CD8-positive, alpha-beta memory T cell (primary cell): ENCODE data around the gene TEX11. TPM values are rescaled to one million over a fixed set of nuclear protein-coding genes. Genes with fewer than 3 reads are reported as not detected.
"Not testable (repeated sequence)": the region's sequence is repeated elsewhere in the genome, so short reads cannot be mapped to it uniquely, and the experiment has no call there.

Experiments used
- CTCF ChIA-PET: fragments of 350-600 bp; sonication (Branson Sonifier 250); formaldehyde crosslinking; loops from one replicate; lab custom pipeline; 2021; ENCODE audit warnings: antibody characterized with exemption; lab: Charles Lee
- POLR2A ChIA-PET: fragments of 350-600 bp; sonication (Branson Sonifier 250); formaldehyde crosslinking; loops from one replicate; lab custom pipeline; 2021; ENCODE audit warnings: antibody characterized with exemption; lab: Charles Lee
- DNase-seq, 5 donors: peaks; one replicate each; pipeline versions ENCODE4 v3.0.0 to v3.0.0-alpha.2; 2020 to 2022; ENCODE audit warnings: mixed read lengths in 1 of 5
- H3K27ac ChIP-seq: one replicate; pipeline ENCODE4 v1.7.0; 2013; ENCODE audit warnings: low read depth, mild to moderate bottlenecking, low read length, moderate library complexity
- H3K27me3 ChIP-seq: 2 replicates; pipeline ENCODE4 v1.7.0; 2013; ENCODE audit warnings: low read length, mild to moderate bottlenecking; ENCODE audit not compliant: insufficient read depth, poor library complexity, severe bottlenecking
- H3K36me3 ChIP-seq: 2 replicates; pipeline ENCODE4 v1.7.0; 2013; ENCODE audit warnings: mild to moderate bottlenecking, low read length, moderate library complexity; ENCODE audit not compliant: insufficient read depth
- H3K4me1 ChIP-seq: 2 replicates; pipeline ENCODE4 v1.7.0; 2013; ENCODE audit warnings: mild to moderate bottlenecking, low read length, moderate library complexity; ENCODE audit not compliant: insufficient read depth
- H3K4me3 ChIP-seq: 2 replicates; pipeline ENCODE4 v1.7.0; 2013; ENCODE audit warnings: mild to moderate bottlenecking, low read length
- H3K9me3 ChIP-seq: 2 replicates; pipeline ENCODE4 v1.7.0; 2013; ENCODE audit warnings: mild to moderate bottlenecking, low read length
- H3K27ac Mint-ChIP-seq, 8 donors: one replicate each; pipeline ENCODE4 v1.8.0; 2020 to 2021; ENCODE audit warnings: mixed read lengths in 8 of 8, mild to moderate bottlenecking in 6 of 8, inconsistent platforms in 3 of 8, moderate library complexity in 3 of 8
- H3K27me3 Mint-ChIP-seq, 2 donors: one replicate each; pipeline ENCODE4 v1.8.0; 2020 to 2021; ENCODE audit warnings: mixed read lengths in 2 of 2, mild to moderate bottlenecking in 1 of 2, moderate library complexity in 1 of 2
- H3K36me3 Mint-ChIP-seq, 3 donors: one replicate each; pipeline ENCODE4 v1.8.0; 2020 to 2021; ENCODE audit warnings: mixed read lengths in 3 of 3, inconsistent platforms in 1 of 3, mild to moderate bottlenecking in 1 of 3
- H3K4me1 Mint-ChIP-seq, 3 donors: one replicate each; pipeline ENCODE4 v1.8.0; 2020 to 2021; ENCODE audit warnings: mixed read lengths in 3 of 3, inconsistent platforms in 1 of 3, mild to moderate bottlenecking in 1 of 3
- H3K4me3 Mint-ChIP-seq, 7 donors: one replicate each; pipeline ENCODE4 v1.8.0; 2020 to 2021; ENCODE audit warnings: mixed read lengths in 7 of 7, mild to moderate bottlenecking in 6 of 7, moderate library complexity in 4 of 7, inconsistent platforms in 2 of 7
- H3K9me3 Mint-ChIP-seq, 5 donors: one replicate each; pipeline ENCODE4 v1.8.0; 2020 to 2022; ENCODE audit warnings: mixed read lengths in 5 of 5, mild to moderate bottlenecking in 3 of 5, moderate library complexity in 2 of 5, inconsistent platforms in 1 of 5
- polyA plus RNA-seq: library from polyadenylated mRNA; unstranded; fragments of 300-500 nt; fragmentation: Illumina TruSeq; gene quantifications from one replicate; pipeline ENCODE4 v1.2.3, GENCODE V29; 2021
- total RNA-seq, 2 experiments: library from RNA; stranded (reverse); gene quantifications; one replicate each; pipeline ENCODE4 v1.2.3, GENCODE V29; 2021

Gene TEX11
- total and polyA plus RNA-seq, 3 experiments from 2014 or later = not detected

DNA sequence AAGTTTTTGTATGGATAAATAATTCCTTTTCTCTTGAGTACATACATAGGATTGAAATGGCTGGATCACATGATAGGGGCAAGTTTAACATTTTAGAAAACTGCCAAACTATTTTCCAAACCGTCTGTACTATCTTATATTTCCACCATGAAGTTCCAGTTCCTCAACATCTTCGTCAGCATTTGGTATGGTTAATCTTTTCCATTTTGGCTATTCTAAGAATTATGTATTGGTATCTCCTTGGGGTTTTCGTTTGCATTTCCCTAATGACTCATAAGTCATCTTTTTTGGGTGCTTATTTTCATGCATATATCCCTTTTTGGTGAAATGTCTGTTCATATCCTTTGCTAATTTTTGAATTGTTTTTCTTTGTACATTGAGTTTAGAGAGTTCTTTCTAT lies 236.2 kb downstream of the TEX11 start:
- H3K27me3 ChIP-seq = no peaks in the 10 kb centered on the region
- H3K27me3 Mint-ChIP-seq = no peaks in the 10 kb centered on the region
- no peaks in the 10 kb centered on the region for H3K36me3 Mint-ChIP-seq
- no peak overlapping the region for H3K4me3 Mint-ChIP-seq
- peaks cover 0 to 3% (median 0%) of the 10 kb centered on the region in 5 donors for H3K9me3 Mint-ChIP-seq
- ChIA-PET CTCF (no interaction called here), POLR2A (no interaction called here)
- H3K4me1 ChIP-seq = no peaks in the 10 kb centered on the region
- H3K27ac ChIP-seq = no peak overlapping the region
- no peak for DNase-seq
- H3K4me3 ChIP-seq = no peak overlapping the region
- H3K9me3 ChIP-seq = no peaks in the 10 kb centered on the region
- H3K36me3 ChIP-seq = no peaks in the 10 kb centered on the region
- H3K4me1 Mint-ChIP-seq = no peaks in the 10 kb centered on the region
- H3K27ac Mint-ChIP-seq = no peak overlapping the region

DNA sequence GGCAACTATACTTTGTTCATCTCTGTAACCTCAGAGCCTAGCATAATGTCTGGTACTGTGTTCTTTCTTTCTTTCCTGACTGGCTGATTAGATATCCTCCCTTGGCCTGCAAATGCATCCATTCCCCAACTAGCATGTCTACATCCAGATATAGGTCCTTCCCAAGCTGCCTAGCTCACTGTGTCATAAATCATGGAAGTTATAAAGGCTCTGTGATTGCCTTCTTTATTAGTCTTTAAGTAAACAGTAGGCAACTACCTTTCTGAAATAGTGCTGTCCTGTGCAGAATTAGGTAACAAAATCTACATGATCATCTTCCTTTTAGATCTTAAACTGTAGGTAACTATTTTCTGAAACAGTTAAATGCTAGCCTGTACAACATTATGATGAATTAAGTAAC lies 239.4 kb downstream of the TEX11 start:
- Mint-ChIP-seq H3K4me1 (no peaks in the 10 kb centered on the region), H3K9me3 (no peaks in the 10 kb centered on the region), H3K4me3 (no peak overlapping the region), H3K27me3 (no peaks in the 10 kb centered on the region), H3K27ac (no peak overlapping the region), H3K36me3 (no peaks in the 10 kb centered on the region)
- Histone ChIP-seq H3K27ac (no peak overlapping the region), H3K4me3 (no peak overlapping the region), H3K36me3 (no peaks in the 10 kb centered on the region), H3K9me3 (no peaks in the 10 kb centered on the region), H3K4me1 (no peaks in the 10 kb centered on the region), H3K27me3 (no peaks in the 10 kb centered on the region)
- ChIA-PET CTCF (no interaction called here), POLR2A (no interaction called here)
- DNase-seq = no peak

DNA sequence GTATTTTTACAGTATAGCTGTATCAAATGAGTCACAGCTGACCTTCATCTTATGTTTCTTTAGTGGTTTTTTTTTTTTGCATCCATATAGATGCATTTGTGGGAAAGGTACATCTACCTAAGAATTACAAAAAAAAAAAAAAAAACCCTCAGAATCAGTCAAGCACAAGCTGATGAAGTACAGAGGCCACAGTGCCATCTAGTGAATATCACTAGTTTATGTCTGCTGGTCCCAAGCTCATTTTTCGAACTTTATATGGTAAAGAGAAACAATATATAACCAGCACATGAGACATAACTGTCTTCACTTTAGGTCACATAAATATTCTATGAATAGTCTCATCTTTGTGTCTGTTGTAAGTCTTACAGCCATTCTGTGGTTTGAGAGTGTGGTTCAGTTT lies 243.8 kb downstream of the TEX11 start:
- CTCF ChIA-PET = interaction anchor here (0.8 to 0.9 kb wide), 2 partner anchors 220 to 231 kb away, joined by 3 to 4 read pairs; partner anchors contain the start of gene DLG3
- no peaks in the 10 kb centered on the region for H3K36me3 Mint-ChIP-seq

DNA sequence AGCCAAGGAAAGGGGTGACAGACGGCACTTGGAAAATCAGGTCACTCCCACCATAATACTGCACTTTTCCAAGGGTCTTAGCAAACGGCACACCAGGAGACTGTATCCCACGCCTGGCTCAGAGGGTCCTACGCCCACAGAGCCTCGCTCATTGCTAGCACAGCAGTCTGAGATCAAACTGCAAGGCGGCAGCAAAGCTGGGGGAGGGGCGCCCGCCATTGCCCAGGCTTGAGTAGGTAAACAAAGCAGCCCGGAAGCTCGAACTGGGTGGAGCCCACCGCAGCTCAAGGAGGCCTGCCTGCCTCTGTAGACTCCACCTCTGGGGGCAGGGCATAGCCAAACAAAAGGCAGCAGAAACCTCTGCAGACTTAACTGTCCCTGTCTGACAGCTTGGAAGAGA lies 247.4 kb downstream of the TEX11 start:
- H3K9me3 ChIP-seq, CTCF ChIA-PET, H3K27me3 ChIP-seq, H3K36me3 ChIP-seq, H3K27ac ChIP-seq, H3K4me1 Mint-ChIP-seq, H3K27me3 Mint-ChIP-seq, H3K4me3 Mint-ChIP-seq, DNase-seq, POLR2A ChIA-PET, H3K4me3 ChIP-seq, H3K36me3 Mint-ChIP-seq, H3K4me1 ChIP-seq, H3K9me3 Mint-ChIP-seq: not testable (repeated sequence)
- peak overlapping the region in 1 of 8 donors; percentile 17 for H3K27ac Mint-ChIP-seq

More for the DNA sequence above, 243.8 kb downstream of the TEX11 start:
- H3K36me3 ChIP-seq = no peaks in the 10 kb centered on the region
- POLR2A ChIA-PET = no interaction called here
- H3K4me3 ChIP-seq = no peak overlapping the region
- H3K4me1 Mint-ChIP-seq = no peaks in the 10 kb centered on the region
- no peak overlapping the region for H3K27ac ChIP-seq
- no peaks in the 10 kb centered on the region for H3K9me3 Mint-ChIP-seq
- H3K27ac Mint-ChIP-seq = no peak overlapping the region
- H3K4me1 ChIP-seq = no peaks in the 10 kb centered on the region
- H3K4me3 Mint-ChIP-seq = no peak overlapping the region
- no peaks in the 10 kb centered on the region for H3K27me3 ChIP-seq
- no peaks in the 10 kb centered on the region for H3K27me3 Mint-ChIP-seq
- DNase-seq = no peak
- no peaks in the 10 kb centered on the region for H3K9me3 ChIP-seq

DNA sequence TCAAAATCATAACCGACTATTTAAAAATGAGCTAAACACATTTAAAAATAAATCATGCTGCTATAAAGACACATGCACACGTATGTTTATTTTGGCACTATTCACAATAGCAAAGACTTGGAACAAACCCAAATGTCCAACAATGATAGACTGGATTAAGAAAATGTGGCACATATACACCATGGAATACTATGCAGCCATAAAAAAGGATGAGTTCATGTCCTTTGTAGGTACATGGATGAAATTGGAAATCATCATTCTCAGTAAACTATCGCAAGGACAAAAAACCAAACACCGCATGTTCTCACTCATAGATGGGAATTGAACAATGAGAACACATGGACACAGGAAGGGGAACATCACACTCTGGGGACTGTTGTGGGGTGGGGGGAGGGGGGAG lies 251.0 kb downstream of the TEX11 start:
- H3K4me1 ChIP-seq, H3K9me3 ChIP-seq, H3K27ac ChIP-seq, H3K27me3 Mint-ChIP-seq, H3K27me3 ChIP-seq, H3K4me3 ChIP-seq, H3K36me3 ChIP-seq, H3K4me3 Mint-ChIP-seq, DNase-seq, H3K27ac Mint-ChIP-seq, POLR2A ChIA-PET, CTCF ChIA-PET, H3K9me3 Mint-ChIP-seq, H3K36me3 Mint-ChIP-seq, H3K4me1 Mint-ChIP-seq: not testable (repeated sequence)

DNA sequence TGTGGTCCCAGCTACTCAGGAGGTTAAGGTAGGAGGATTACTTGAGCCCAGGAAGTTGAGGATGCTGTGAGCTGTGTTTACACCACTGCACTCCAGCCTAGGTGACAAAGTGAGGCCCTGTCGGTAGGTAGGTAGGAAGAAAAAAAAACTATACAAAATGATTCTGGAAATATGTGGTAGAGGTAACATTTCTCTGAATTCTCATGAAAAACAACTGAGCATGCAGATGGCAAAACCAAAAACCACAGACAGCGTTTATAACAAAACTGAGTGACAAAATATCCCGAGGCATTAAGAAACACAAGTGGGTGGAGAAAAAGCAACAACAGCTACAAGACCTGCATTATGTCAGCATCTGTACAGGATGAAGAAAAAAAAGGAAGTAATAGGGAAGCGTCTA lies 252.2 kb downstream of the TEX11 start:
- Histone ChIP-seq H3K4me3 (no peak overlapping the region), H3K4me1 (no peaks in the 10 kb centered on the region), H3K27me3 (no peaks in the 10 kb centered on the region), H3K36me3 (no peaks in the 10 kb centered on the region), H3K27ac (no peak overlapping the region), H3K9me3 (no peaks in the 10 kb centered on the region)
- ChIA-PET CTCF (no interaction called here), POLR2A (no interaction called here)
- DNase-seq = no peak
- peak overlapping the region in 2 of 7 donors; percentile 0 to 16 for H3K4me3 Mint-ChIP-seq
- H3K36me3 Mint-ChIP-seq = no peaks in the 10 kb centered on the region
- no peaks in the 10 kb centered on the region for H3K27me3 Mint-ChIP-seq
- H3K4me1 Mint-ChIP-seq = peaks cover 5 to 9% (median 7%) of the 10 kb centered on the region in 3 donors
- peak overlapping the region in 7 of 8 donors; percentile 7 to 85 (median 48) for H3K27ac Mint-ChIP-seq
- no peaks in the 10 kb centered on the region for H3K9me3 Mint-ChIP-seq

DNA sequence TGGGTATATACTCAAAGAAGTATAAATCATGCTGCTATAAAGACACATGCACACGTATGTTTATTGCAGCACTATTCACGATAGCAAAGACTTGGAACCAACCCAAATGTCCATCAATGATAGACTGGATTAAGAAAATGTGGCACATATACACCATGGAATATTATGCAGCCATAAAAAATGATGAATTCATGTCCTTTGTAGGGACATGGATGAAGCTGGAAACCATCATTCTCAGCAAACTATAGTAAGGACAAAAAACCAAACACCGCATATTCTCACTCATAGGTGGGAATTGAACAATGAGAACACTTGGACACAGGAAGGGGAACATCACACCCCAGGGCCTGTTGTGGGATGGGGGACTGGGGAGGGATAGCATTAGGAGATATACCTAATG lies 260.6 kb downstream of the TEX11 start:
- H3K4me3 ChIP-seq, CTCF ChIA-PET, H3K27me3 ChIP-seq, H3K36me3 ChIP-seq, H3K36me3 Mint-ChIP-seq, H3K4me1 Mint-ChIP-seq, H3K27me3 Mint-ChIP-seq, H3K27ac ChIP-seq, POLR2A ChIA-PET, H3K27ac Mint-ChIP-seq, H3K4me1 ChIP-seq, DNase-seq, H3K4me3 Mint-ChIP-seq, H3K9me3 ChIP-seq: not testable (repeated sequence)
- H3K9me3 Mint-ChIP-seq = peaks cover 0 to 14% (median 9%) of the 10 kb centered on the region in 5 donors

DNA sequence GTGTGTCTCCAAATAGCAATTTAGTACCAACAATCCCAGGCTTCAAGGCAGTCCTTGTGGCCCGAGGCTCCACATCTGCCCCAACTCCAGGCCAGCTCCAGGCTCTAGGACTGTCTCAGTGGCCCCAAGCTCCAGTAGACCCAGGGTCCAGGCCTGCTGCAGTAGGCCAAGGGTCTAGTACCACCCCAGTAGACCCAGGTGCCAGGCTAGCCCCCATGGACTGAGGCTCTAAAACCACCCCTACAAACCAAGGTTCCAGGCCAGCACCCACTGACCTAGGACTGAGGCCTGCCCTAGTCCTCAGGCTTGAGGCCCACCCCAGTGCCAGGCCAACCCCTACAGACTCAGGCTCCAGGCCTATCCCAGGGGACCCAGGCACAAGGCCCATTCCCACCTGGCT lies 272.3 kb downstream of the TEX11 start:
- POLR2A ChIA-PET = no interaction called here
- Mint-ChIP-seq H3K27ac (no peak overlapping the region), H3K4me3 (no peak overlapping the region), H3K27me3 (peaks cover 0 to 7% of the 10 kb centered on the region in 2 donors), H3K4me1 (no peaks in the 10 kb centered on the region), H3K36me3 (no peaks in the 10 kb centered on the region), H3K9me3 (no peaks in the 10 kb centered on the region)
- DNase-seq = no peak
- Histone ChIP-seq H3K9me3 (no peaks in the 10 kb centered on the region), H3K4me3 (no peak overlapping the region), H3K27me3 (no peaks in the 10 kb centered on the region), H3K4me1 (no peaks in the 10 kb centered on the region), H3K36me3 (no peaks in the 10 kb centered on the region), H3K27ac (no peak overlapping the region)
- CTCF ChIA-PET = no interaction called here

DNA sequence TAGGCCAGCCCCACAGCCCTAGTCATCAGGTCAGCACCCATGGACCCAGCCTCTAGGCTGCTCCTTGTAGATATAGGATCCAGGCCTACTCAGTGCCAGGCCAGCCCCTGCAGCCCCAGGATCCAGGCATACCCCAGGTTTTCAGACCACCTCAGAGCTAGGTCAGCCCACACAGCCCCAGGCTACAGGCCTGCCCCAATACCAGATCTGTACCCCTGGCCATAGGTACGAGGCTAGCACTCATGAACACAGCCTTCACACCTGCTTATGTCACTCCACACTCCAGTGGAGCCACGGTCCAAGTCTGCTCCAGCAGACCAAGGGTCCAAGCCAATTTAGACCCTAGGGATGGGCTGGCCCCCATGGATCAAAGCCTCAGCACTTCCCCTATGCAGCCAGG lies 272.8 kb downstream of the TEX11 start:
- ChIA-PET POLR2A (no interaction called here), CTCF (no interaction called here)
- peaks cover 0 to 7% of the 10 kb centered on the region in 2 donors for H3K27me3 Mint-ChIP-seq
- Histone ChIP-seq H3K4me1 (no peaks in the 10 kb centered on the region), H3K4me3 (no peak overlapping the region), H3K36me3 (no peaks in the 10 kb centered on the region), H3K9me3 (no peaks in the 10 kb centered on the region), H3K27ac (no peak overlapping the region), H3K27me3 (no peaks in the 10 kb centered on the region)
- H3K36me3 Mint-ChIP-seq = no peaks in the 10 kb centered on the region
- no peaks in the 10 kb centered on the region for H3K9me3 Mint-ChIP-seq
- H3K27ac Mint-ChIP-seq = no peak overlapping the region
- DNase-seq = no peak
- H3K4me3 Mint-ChIP-seq = no peak overlapping the region
- no peaks in the 10 kb centered on the region for H3K4me1 Mint-ChIP-seq
